Skeletal muscle satellite cell (primary cell): Measurements from ENCODE around the gene CA9. TPM values are rescaled to one million over a fixed set of nuclear protein-coding genes. Genes with fewer than 3 reads are reported as not detected.

ENCODE experiments used
- H3K27me3 ChIP-seq: 2 replicates; pipeline ENCODE4 v1.7.0; 2013; ENCODE audit warnings: low read length; ENCODE audit not compliant: control insufficient read depth, insufficient read depth
- H3K36me3 ChIP-seq: 2 replicates; pipeline ENCODE4 v1.7.0; 2013; ENCODE audit warnings: mild to moderate bottlenecking, control low read depth, low read length; ENCODE audit not compliant: insufficient read depth
- H3K4me1 ChIP-seq: 2 replicates; pipeline ENCODE4 v1.7.0; 2013; ENCODE audit warnings: low read length; ENCODE audit not compliant: control insufficient read depth, insufficient read depth
- H3K4me2 ChIP-seq: 2 replicates; pipeline ENCODE4 v1.7.0; 2013; ENCODE audit warnings: mild to moderate bottlenecking, low read length
- H3K4me3 ChIP-seq: 2 replicates; pipeline ENCODE4 v1.7.0; 2013; ENCODE audit warnings: low read length
- H3K9ac ChIP-seq: 2 replicates; pipeline ENCODE4 v1.7.0; 2013; ENCODE audit warnings: mild to moderate bottlenecking, low read depth, low read length, moderate library complexity
- H3K9me3 ChIP-seq: replicated peaks from 2 replicates; pipeline ENCODE4 v1.7.0; 2013; ENCODE audit warnings: mild to moderate bottlenecking, control low read depth, low read length
- small RNA-seq: library from RNA; depleted of rRNA; stranded (forward); fragments of <200 nt; gene quantifications from one replicate; pipeline ENCODE3, GENCODE V24; 2012

CA9 gene

GRCh38 chr9:35727676-35728040 lies 53.9 kb downstream of the CA9 start:
- Histone ChIP-seq H3K27me3 (no peaks in the 10 kb centered on the region), H3K4me3 (peak overlapping the region; percentile 84), H3K9ac (peak overlapping the region; percentile 96), H3K4me2 (peak overlapping the region; percentile 88), H3K36me3 (peaks cover 47% of the 10 kb centered on the region), H3K9me3 (no peaks in the 10 kb centered on the region), H3K4me1 (peaks cover 43% of the 10 kb centered on the region)

DNA sequence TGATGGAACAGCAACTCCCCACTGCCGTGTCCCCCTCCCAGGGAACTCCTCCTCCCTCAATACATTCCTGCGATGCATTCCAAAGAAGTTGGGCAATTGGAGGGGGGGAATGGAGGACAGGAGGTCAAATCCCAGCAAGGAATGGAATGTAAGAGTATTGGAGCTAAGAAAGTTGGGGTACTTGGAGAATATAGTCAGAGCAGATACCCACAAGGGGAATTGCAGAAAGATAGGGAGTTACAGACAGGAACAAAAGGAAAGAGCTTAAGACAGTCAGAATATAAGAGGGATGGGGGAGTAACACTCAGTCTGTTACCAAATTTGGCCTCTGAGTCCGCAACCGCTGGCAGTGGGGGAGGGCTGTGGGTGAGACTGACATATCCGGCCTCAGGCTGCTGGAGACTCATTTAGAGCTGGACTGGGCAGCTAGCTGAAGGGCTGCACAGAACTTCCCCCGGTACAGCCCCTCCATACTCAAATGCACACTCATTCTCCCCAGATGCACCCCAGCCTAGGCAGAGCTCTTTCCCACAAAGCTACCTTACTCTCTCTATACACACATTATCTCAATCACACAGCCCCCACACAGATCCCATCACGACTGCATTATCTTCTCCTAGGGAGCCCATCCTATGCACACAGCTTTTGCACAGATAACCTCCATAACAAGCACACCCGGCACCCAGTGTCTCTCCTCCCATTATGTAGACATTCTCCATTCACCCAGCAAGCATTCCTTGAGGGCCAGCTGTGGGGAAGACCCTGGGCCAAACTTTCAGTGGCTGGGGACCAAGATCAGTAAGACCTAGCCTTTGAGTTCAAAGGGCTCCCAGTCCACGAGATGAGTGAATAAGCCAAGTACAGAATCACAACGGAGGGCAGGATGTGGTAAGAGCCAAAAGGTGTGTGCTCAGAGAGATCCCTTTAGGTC lies 54.6 kb downstream of the CA9 start:
- Histone ChIP-seq H3K4me2 (peak overlapping the region; percentile 88), H3K9me3 (no peaks in the 10 kb centered on the region), H3K36me3 (peaks cover 42% of the 10 kb centered on the region), H3K9ac (peak overlapping the region; percentile 96), H3K4me3 (peak overlapping the region; percentile 84), H3K27me3 (no peaks in the 10 kb centered on the region), H3K4me1 (peaks cover 46% of the 10 kb centered on the region)

- Histone ChIP-seq H3K36me3 (peaks cover 34% of the 10 kb centered on the region), H3K4me1 (peaks cover 54% of the 10 kb centered on the region), H3K4me2 (peak overlapping the region; percentile 88), H3K27me3 (no peaks in the 10 kb centered on the region), H3K9ac (peak overlapping the region; percentile 96), H3K9me3 (no peaks in the 10 kb centered on the region), H3K4me3 (peak overlapping the region; percentile 84)
Measured at GRCh38 chr9:35729101-35729500, 55.4 kb downstream of the CA9 start.

DNA sequence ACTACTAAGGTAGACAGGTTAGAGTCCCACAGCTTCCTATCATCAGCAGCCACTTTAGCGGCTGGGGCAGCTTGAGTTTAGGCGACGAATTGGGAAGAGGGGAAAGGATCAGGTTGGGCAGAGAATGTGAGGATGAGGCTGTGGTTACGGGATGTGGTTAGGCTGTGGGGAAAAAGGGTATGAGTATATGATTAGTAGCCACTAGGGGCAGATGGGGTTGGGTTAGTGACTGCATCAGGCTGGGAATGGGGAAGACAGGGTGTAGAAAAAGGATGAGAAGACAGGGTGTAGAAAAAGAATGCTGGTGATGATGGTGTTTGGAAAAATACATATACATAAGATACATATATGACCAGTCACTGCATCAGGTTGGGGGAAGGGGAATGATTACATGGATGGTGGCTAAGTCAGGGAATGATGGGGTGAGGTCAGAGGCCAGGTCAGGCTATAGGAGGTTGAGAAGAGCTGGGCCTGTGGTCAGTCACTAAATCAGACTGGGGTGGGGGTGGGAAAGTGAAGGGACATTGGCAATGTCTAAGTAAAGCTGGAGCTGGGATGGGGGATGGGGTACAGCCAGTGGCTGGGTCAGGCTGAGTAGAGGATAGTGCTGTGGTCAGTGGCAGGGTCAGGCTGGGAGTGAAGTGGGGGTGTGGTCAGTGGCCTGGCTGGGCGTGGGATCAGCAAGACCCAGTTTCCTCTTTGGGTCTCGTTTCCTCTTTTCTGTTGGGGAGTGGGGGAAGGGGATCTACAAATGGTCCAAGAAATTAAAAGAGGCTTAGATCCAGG lies 56.2 kb downstream of the CA9 start:
- H3K27me3 ChIP-seq = no peaks in the 10 kb centered on the region
- H3K36me3 ChIP-seq = peaks cover 33% of the 10 kb centered on the region
- peak overlapping the region; percentile 84 for H3K4me3 ChIP-seq
- H3K9me3 ChIP-seq = no peaks in the 10 kb centered on the region
- peak overlapping the region; percentile 88 for H3K4me2 ChIP-seq
- peaks cover 58% of the 10 kb centered on the region for H3K4me1 ChIP-seq
- H3K9ac ChIP-seq = peak overlapping the region; percentile 96

DNA sequence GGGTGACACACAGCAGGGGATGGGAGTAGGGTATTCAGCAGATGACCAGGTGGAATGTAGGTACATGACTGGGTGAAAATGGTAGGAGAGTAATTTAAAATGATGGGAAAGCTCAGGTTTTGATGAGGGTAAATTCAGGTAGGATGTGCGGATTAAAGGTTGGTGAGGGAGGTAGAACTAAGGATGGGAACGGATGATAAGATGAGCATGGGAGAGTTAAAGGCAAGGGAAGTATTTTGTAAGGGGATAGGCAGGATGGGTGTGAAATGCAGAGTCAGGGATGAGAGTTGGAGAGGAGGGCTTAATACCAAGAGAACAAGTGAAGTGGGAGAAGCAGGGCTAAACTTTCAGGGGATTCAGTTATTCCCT lies 56.7 kb downstream of the CA9 start:
- H3K36me3 ChIP-seq = peaks cover 33% of the 10 kb centered on the region
- no peaks in the 10 kb centered on the region for H3K9me3 ChIP-seq
- H3K4me1 ChIP-seq = peaks cover 58% of the 10 kb centered on the region
- H3K9ac ChIP-seq = peak overlapping the region; percentile 96
- H3K4me2 ChIP-seq = peak overlapping the region; percentile 88
- peak overlapping the region; percentile 84 for H3K4me3 ChIP-seq
- H3K27me3 ChIP-seq = no peaks in the 10 kb centered on the region

Small RNAs within 50 kb of the gene (small RNA-seq; reads per million reads assigned to genes)
- not detected for gene RMRP
- not detected for gene RN7SL22P
